ENCODE results near the gene NFKBIB. TPM values are rescaled to one million over a fixed set of nuclear protein-coding genes. Genes with fewer than 3 reads are reported as not detected.

The NFKBIB gene
- total and polyA plus RNA-seq, 2 of the 8 experiments (the other 6 are each of a cell fraction or from before 2014, with no cell fraction given): 37.3 to 44.1 TPM

GRCh38 chr19:38878575-38879399 is 21.0 kb upstream of the NFKBIB start (continued):
- peak in 1 of 2 experiments; percentile 29; a peak in 2 of 4 replicates for TF ChIP-seq RAD21 (IDR thresholded peaks at IDR 0.05 in 1 of 2, conservative IDR thresholded peaks at IDR 0.05 in 1 of 2; ENCODE audit: low read depth in 2 of 2, low read length in 2 of 2)

Measured in H1 (cell line).